Islet precursor cell (in vitro differentiated cells): Measurements from ENCODE around the gene CFAP206.
A peak's percentile ranks its signal among the peaks of the same experiment; 100 is the strongest.
"Not testable (repeated sequence)": the region's sequence is repeated elsewhere in the genome, so short reads cannot be mapped to it uniquely, and the experiment has no call there.

Source experiments
- DNase-seq: peaks from one replicate; pipeline ENCODE4 v3.0.0-alpha.2; 2018

The CFAP206 gene

DNA sequence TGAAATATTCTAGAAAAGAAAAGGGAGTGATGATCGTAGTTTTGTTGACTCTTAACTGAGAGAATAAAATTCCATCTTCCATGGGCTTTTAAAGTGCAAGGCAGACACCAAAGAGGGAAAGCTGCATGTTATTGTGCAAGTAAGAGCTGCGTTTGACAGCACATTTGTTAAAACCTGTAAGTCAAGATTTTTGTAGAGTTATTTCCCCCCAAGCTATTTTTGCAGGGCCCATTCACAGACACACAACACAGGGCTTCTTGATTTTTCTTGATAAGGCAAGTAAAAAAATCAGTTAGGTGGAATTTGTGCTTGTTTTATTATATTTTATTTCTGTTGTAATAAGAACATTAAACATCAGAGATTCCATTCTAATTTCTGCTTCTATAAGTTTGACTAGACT, 13.8 kb downstream of the CFAP206 start:
- DNase-seq = peak; percentile 66

DNA sequence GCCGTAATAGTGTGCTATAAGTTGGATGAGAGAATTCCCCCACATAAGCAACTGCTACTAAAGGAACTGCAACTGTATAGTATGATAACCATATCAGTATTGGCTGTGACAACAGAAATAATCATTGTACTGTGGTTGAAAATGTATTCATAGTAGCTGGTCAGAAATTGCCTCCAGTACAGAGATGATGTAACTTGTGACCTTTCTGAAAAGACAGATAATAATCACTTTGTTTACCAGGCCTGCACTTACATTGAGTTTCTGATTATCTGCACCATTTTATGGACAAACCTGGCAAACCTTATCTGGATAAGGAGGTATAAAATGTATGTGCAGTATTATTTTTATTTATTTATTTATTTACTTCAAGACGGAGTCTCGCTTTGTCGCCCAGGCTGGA, 19.0 kb downstream of the CFAP206 start:
- DNase-seq = no peak

DNA sequence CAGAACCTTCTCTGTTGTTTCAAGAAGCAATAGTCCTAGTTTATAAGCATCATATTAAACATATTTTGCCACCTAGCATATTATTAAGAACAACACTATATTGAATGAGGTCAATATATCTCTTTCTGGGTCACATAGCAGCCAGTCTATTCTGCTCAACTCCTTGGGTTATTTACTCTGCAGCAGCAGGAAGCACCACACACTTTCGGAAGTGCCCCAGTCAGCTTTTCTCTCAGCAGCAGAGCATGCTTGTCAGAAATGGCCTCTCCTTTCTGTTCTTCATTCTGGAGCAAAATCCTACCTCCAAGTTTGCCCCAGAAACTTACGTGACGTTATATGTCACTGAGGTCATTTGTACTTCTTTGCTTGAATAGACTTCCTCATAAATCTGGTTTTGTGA, 22.7 kb downstream of the CFAP206 start:
- DNase-seq = no peak

DNA sequence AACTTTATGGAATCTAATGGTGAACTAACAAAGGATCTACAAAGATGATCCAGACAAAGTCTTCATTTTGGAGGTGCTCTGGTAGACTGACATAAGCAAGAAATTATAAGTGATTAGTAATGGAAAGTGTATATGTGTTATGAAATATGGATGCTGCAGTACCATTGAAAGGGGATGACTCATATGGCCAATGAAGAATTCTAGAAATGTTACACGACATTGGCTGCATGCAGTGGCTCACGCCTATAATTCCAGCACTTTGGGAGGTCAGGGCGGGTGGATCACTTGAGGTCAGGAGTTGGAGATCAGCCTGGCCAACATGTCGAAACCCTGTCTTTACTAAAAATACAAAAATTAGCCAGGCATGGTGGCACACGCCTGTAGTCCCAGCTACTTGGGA, 23.5 kb downstream of the CFAP206 start:
- no peak for DNase-seq

DNA sequence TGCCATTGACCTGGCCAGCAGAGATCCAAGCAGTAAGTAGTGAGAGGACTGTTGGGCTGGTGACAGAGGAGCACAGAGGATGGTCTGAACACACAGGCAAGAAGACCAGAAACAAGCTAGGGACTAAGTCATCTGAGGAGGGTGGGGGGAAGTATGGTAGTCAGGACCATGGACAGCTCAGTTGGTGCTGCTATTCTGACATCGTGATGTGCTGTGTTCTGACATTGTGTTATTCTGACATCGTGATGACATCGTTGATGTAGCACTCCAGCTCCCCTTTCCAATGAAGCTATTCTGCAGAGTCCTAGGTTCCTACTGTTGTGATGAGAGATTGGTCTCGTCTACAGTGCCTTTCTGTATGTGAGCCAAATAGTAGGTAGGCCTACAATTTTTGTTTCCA, 28.7 kb downstream of the CFAP206 start:
- DNase-seq = peak; percentile 88

DNA sequence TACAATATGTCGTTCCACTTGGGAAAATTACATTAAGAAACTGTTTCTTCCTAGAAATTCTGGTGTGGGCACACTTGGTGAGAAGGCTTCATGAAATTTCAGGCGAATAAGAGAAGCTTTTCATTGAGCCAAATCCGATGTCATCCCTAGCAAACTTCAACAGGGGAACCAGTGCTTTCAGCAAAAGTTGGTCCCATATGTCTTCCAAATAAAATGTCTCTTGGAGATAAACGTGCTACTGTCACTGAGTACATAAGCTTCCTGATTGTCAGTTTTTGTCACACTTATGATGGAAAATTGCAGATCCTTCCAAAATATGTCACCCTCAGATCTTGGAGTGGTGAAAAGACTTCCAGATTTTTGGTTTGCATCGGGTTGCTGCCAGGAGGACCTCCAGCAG, 33.9 kb downstream of the CFAP206 start:
- no peak for DNase-seq

DNA sequence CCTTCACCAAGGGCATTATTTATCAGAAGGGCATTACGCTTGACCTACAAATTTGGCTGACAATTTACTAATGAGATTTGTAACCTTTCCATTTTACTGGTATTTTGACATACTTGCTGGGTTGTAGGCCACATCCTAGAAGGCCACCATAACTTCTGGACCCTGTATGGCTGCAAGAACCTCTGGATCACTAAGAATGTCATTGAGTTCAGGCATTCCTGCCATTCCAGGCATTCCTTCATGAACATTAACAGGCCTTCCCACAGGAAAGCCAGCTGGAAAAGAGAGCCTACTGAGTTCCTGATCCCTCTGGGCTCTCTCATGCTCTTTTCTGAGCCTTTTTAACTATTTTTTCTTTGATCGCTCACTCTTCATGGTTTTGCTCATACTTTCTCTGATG, 36.6 kb downstream of the CFAP206 start:
- peak; percentile 82 for DNase-seq

DNA sequence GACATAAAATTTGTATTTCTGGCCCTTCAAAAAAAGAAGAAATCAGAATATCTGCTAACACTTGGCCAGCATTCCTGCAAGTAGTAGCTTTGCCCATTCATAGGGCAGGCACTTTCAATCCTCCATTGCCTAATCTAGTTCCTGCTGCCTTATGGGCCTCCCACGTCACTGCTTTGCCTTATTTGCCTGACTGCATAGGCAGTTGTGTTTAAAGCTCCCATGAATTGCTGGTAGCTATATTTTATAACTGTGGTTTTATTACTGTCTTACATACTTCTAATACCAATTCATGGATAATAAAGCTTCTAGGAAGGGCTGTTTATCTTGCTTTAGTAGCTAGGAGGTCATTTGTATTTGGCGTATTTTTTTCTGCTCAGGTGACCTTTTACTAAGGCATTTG, 57.3 kb downstream of the CFAP206 start:
- DNase-seq = no peak

DNA sequence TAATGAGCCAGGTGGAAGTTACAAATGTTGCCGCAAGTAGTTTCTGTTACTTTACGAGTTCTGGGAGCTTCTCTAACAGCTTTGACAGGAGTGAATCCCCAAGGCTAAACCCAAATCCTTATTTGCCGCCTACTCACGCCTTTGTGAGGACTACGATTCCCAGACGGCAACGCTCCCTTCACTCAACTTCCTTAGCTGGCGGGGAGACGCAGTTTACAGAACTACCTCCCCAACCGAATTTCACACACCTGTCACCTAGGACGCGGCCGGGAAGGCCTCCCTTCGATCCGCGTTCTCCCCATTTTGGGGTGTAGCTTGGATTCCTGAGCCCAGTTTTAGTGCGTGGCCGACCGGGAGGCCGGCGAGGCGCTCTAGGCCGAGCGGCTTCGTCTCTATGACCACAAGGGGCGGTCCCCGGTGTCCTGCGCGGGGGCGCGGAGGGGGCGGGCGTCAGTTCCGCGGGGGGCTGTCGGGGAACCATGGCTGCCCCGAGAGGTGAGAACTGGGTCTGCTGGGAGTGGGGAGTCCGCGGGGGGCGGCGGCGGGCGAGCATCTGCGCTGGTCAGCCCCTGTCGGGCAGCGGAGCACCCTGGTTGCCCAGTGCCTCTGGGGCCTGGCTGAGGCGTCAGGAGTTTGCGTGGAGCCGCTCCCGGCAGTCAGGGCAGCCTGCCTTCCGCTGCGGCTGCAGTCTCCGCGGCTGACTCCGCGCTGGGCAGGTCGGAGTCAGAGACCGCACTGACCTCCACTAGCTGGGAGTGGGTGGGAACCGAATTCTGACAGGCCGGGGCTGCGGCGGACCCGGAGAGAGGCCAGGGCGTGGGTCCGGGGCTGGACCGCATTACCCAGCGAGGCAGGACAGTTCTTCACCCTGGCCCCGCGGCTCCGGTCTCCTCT, 65.0 kb downstream of the CFAP206 start, which contains the start of gene SLC35A1:
SLC35A1 (plus strand) TSS at position 450 of the 894 bp plus-strand sequence; CDS start at position 480, 30 bp downstream.
- peak; percentile 90 for DNase-seq

DNA sequence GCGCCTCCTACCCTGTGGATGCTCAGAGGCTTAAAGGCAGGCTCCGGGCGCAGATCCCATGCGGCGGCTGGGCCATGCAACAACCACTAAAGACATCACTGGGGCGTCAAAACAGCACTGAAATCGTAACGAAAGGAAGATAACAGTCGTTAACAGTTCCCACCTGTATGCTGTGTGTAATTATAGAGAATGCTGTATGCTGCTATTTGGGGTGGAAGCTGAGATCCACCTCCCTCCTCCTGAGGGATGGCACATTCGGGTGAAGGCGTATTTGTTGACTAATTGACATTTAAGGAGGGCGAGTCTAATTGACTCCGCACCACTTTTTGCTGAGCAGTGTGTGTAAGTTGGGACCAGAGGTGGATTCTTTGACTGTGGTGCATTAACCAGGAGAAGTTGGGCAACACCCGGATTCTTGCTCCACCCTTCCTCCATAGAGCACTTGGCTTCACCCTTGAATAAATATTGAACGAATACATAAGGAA, 65.7 kb downstream of the CFAP206 start:
- DNase-seq = no peak

DNA sequence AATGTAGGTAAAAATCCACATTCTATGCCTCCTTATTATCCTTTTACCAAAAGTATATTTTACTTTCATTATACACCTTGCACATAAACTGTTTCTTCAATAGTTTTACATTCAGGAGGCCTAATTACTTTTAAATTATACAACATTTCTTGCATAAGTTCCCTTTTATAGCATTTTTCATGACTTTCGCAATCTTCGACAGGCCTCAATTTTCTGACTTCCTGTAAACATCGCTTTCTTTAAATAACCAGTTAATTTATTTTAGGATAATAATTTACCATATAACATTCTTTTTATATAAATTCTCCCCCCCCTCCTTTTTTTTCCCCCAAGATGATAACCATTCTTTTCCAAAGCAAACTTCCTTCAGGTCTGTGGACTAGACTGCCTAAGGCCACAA, 74.2 kb downstream of the CFAP206 start:
- no peak for DNase-seq

DNA sequence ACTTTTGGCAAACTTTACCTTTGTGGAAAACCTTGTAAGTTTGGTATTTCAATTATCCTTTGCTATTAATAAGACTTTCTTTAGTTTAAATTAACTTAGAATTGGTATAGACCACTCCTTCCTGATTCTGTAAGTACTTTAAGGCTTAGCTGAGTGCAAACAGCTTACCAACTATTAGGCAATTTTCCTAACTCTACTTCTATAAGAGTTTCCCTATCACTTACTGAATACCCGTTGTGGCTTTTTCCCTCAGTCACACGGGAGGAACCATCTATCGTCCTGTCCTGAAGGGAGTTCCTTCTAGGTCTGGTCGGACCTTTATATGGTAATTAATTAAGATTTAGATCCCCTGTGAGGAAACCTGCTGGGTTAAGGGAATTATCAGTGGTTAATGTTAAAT, 74.6 kb downstream of the CFAP206 start:
- DNase-seq = no peak

DNA sequence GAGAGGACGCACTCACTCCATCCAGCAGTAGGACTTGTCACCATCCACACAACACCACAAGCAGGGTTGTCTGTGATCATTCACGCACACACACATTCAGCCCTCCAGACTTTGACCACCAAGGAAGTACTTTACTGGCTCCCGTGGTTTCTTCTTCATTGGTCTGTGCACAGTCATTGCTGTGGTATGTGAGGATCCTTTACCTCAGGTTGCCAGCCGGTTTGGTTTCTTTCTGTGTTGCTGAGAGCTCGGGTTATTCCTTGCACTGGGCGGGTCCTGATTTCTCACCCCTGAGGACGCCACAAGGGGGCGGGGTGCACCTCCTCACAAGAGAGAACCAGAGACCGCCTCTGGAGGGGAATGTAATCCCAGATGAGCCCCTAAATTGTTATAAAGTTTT, 76.2 kb downstream of the CFAP206 start:
- DNase-seq = peak; percentile 96

DNA sequence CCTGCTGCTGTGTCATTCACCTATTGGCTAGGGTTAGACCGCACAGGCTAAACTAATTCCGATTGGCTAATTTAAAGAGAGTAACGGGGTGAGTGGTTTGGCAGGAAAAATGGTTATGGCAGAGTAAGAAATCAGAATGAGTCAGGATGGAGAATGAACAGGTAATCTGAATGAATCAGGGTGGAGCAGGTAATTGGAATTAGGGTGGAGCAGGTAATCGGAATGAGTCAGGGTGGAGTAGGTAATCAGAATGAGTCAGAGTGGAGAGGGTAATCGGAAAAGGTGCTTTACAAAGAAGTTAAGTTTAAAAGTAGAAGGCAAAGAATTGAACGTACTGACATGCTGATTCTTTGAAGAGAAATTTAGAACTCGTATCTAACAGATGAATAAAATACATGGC, 76.7 kb downstream of the CFAP206 start:
- DNase-seq = no peak

DNA sequence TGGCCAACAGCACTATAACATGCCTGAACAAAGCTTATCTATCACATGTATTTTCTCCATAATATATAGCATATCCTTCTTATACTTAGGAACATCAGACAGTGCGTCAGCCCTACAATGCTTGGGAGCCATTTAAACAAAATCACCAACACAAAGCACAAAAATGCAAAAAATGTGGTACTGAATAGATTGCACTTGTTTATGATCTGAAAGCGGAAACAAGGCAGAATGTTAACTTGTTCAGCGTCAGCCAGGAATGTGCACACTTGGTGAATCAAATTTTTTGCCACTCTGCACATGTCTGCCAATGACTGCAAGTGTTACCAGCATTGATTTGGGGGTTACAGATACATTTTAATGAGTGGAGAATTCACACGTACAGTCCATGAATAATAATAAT, 79.8 kb downstream of the CFAP206 start:
- no peak for DNase-seq

DNA sequence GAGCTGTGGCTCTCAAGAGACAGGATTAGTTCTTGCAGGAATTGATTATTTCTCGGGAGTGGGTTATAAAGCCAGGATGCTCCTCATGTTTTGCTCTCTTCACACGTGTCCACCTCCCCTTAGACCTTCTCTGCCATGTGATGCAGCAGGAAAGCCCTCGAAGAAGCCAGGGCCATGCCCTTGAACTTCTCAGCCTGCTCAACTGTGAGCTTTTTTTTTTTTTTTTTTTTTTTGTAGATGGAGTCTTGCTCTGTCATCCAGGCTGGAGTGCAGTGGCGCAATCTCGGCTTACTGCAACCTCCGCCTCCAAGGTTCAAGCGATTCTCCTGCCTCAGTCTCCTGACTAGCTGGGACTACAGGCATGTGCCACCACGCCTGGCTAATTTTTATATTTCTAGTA, 81.6 kb downstream of the CFAP206 start:
- not testable (repeated sequence) for DNase-seq

DNA sequence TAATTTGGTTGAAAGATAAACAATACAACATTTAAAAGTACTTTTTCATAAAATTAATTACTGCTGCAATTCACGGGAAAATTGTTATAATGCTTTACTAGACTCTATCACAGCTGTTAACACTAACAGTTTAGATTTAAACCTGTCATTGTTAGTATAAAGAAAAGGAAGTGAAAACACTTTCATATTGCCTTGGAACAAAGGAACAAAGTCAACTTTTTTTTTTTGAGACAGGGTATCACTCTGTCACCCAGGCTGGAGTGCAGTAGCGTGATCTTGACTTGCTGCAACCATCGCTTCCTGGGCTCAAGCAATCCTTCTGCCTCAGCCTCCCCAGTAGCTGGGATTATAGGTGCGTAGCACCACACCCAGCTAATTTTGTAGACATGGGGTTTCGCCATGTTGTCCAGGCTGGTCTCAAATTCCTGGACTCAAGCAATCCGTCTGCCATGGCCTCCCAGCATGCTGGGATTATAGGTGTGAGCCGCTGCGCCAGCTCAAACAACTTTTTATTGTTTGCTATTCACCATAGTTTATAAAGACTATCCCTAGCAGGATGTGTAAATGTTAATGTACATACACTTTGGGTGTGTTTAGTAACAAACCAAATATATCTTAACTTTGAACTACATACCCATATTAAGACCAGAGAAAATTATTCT, 87.1 kb downstream of the CFAP206 start:
- no peak for DNase-seq

DNA sequence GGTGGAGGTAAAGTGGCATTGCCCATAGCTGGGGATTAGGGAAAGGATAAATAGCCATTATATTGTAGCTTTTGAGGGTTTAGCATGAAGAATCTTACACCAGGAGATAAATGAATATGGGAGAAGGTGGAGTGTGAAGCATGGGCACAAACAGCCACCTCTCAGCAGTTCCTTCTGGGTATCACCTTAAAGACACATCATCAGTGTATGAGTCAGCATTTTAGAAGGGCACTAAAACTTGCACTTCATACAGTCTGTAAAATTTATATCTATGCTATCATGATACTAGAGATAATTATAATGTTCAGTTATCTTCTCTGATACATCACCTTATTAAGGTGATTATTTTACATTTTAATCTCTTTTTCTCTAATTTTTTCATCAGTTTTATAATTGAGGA, 90.3 kb downstream of the CFAP206 start:
- no peak for DNase-seq

DNA sequence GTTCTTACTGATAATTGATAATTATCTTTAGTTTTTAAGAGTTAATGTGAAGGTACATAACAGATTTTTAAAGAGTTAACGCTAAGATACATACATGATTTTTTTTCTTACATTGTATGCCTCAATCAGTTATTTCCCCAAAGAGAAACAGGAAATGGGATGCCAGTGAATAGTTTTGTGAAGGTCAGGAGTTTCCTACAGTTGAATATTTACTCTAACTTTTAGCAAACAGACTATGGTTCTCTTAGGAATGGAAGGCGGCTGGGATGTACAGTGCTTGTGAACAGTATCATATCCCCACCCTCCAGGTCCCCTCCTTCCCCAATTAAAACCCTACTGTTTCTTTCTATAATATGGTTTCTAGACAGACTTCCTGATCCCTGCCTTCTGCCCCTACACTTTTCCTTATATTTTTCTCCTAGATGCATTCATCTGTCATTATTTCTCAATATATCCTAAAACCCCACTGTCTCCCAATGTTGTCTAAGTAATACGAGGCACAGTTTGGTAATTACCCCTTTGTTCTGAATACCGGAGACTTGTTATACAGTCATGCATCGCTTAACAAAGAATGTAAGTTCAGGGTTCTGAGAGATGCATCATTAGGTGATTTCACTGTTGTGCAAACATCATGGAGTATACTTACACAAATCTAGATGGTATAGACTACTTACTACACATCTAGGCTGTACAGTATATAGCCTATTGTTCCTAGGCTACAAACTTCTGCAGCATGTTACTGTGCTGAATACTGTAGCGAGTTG, 94.2 kb downstream of the CFAP206 start:
- DNase-seq = no peak

DNA sequence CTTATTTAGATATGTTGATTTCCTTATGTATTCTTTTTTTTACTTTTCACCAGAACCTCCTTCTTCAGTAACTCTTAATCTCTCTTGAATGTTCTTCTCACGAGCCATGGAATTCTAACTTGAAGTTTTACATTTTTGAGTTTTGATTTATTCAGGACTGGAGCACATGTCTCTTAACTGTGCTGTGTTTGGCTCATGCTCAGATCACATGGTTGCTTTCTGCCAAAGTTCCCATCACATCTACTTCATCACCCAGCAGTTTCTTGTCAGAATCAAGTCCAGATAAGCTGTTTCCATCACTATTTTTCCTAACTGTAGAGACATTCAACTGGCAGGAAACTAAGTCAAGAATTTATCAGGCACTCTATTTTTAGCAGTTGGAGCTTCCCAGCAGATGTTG, 96.7 kb downstream of the CFAP206 start:
- DNase-seq = no peak
